Measurements from ENCODE around the gene PCDHB16. TPM values are rescaled to one million over a fixed set of nuclear protein-coding genes. Genes with fewer than 3 reads are reported as not detected.
"Not testable (repeated sequence)": the region's sequence is repeated elsewhere in the genome, so short reads cannot be mapped to it uniquely, and the experiment has no call there.

PCDHB16 gene
- total and polyA plus RNA-seq, 7 experiments from 2014 or later = 0.08 TPM; not detected in 6

DNA sequence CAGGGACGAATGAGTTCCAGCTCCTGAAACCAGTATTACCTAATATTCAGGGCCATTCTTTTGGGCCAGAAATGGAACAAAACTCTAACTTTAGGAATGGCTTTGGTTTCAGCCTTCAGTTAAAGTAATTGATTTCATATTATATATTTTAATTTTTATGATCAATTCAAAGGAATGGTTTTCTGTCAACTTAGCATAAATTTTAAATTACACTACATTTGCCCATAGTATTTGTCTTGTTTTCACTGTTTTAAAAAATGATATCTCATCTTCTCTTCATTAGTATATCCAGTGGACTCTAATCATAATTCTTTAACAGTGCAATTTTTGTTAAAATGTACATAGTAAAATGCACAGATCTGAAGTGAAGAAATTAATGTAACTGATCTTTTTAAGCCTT, 1.9 kb upstream of the PCDHB16 start:
- intact Hi-C loops (cut with micrococcal nuclease) = no loop called here
- Mint-ChIP-seq H3K36me3 (peaks cover 5 to 29% (median 11%) of the 10 kb centered on the region in 5 donors), H3K4me1 (peaks cover 0 to 1% (median 0%) of the 10 kb centered on the region in 7 donors), H3K4me3 (no peak overlapping the region), H3K27me3 (peaks cover 0 to 45% (median 43%) of the 10 kb centered on the region in 5 donors), H3K27ac (no peak overlapping the region), H3K9me3 (peaks cover 7 to 45% (median 27%) of the 10 kb centered on the region in 11 donors)
- Histone ChIP-seq H3K9me3 (ENCODE audit: control insufficient read depth in 2 of 3, low read length in 3 of 3) (peaks cover 0 to 7% (median 0%) of the 10 kb centered on the region in 3 experiments), H3K27me3 (ENCODE audit: control insufficient read depth in 2 of 2, insufficient read depth in 2 of 2, low read length in 2 of 2) (peaks cover 0 to 9% of the 10 kb centered on the region in 2 donors), H3K4me1 (ENCODE audit: control insufficient read depth in 2 of 2, insufficient read depth in 2 of 2, low read length in 2 of 2) (no peaks in the 10 kb centered on the region), H3K4me3 (ENCODE audit: low read length) (no peak overlapping the region), H3K36me3 (ENCODE audit: control insufficient read depth in 2 of 3, insufficient read depth in 3 of 3, low read length in 3 of 3) (no peaks in the 10 kb centered on the region), H3K27ac (ENCODE audit: low read depth, low read length) (no peak overlapping the region)
- CTCF ChIA-PET = no interaction called here
- DNase-seq (no peak), ATAC-seq (no peak)
- POLR2A ChIA-PET = no interaction called here

- H3K4me1 ChIP-seq (ENCODE audit: control insufficient read depth in 2 of 2, insufficient read depth in 2 of 2, low read length in 2 of 2); H3K9me3 ChIP-seq (ENCODE audit: control insufficient read depth in 2 of 3, low read length in 3 of 3); H3K4me3 ChIP-seq (ENCODE audit: low read length); POLR2A ChIA-PET; H3K36me3 ChIP-seq (ENCODE audit: control insufficient read depth in 2 of 3, insufficient read depth in 3 of 3, low read length in 3 of 3); CTCF ChIA-PET; DNase-seq; H3K27ac ChIP-seq (ENCODE audit: low read depth, low read length); H3K27me3 ChIP-seq (ENCODE audit: control insufficient read depth in 2 of 2, insufficient read depth in 2 of 2, low read length in 2 of 2); ATAC-seq; intact Hi-C loops (cut with micrococcal nuclease); H3K4me3 Mint-ChIP-seq; H3K27ac Mint-ChIP-seq: not testable (repeated sequence)
- peaks cover 3 to 76% (median 72%) of the 10 kb centered on the region in 5 donors for H3K27me3 Mint-ChIP-seq
- peaks cover 10 to 74% (median 44%) of the 10 kb centered on the region in 11 donors for H3K9me3 Mint-ChIP-seq
- H3K4me1 Mint-ChIP-seq = peaks cover 0 to 12% (median 5%) of the 10 kb centered on the region in 7 donors
- peaks cover 7 to 37% (median 22%) of the 10 kb centered on the region in 5 donors for H3K36me3 Mint-ChIP-seq
These were observed 2.1 kb downstream of the PCDHB16 start for GRCh38 chr5:141184117-141184855.

DNA sequence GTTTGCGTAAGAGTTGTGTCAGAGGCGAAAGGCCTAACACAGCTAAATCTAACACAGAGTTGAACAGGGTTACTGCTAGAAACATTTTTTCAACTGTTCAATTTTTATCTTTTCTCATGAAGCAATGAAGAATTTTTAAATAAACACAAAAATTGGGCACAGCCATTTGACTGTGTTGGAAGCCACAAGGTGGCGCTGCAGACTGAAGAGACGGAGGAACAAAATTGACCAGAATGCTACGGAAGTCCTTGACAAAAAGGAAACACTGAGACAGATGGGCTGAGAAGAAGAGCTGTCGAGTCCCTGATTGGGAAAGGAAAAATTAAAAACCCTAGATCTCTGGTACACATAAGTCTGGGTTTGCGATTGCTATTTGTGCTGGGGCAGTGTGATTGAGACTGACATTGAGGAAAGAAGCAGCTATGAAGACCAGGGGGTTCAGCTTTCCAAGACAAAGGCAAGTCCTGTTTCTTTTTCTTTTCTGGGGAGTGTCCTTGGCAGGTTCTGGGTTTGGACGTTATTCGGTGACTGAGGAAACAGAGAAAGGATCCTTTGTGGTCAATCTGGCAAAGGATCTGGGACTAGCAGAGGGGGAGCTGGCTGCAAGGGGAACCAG, 4.8 kb downstream of the PCDHB16 start, which contains the start of gene PCDHB9:
Gene PCDHB9 (plus strand): TSS at position 265 of the 616 bp plus-strand sequence. CDS start 158 bp downstream, at position 423.
- ATAC-seq (no peak), DNase-seq (peak in 1 of 9 donors; percentile 14)
- Mint-ChIP-seq H3K27me3 (peaks cover 3 to 86% (median 76%) of the 10 kb centered on the region in 5 donors), H3K4me1 (peaks cover 0 to 12% (median 5%) of the 10 kb centered on the region in 7 donors), H3K4me3 (peak within 1 kb of the TSS; percentile 15 to 64 (median 35)), H3K9me3 (peaks cover 12 to 80% (median 50%) of the 10 kb centered on the region in 11 donors), H3K36me3 (peaks cover 7 to 38% (median 28%) of the 10 kb centered on the region in 5 donors), H3K27ac (no peak within 1 kb of the TSS)
- Histone ChIP-seq H3K9me3 (ENCODE audit: control insufficient read depth in 2 of 3, low read length in 3 of 3) (peaks cover 0 to 7% (median 0%) of the 10 kb centered on the region in 3 experiments), H3K27me3 (ENCODE audit: control insufficient read depth in 2 of 2, insufficient read depth in 2 of 2, low read length in 2 of 2) (no peaks in the 10 kb centered on the region), H3K4me3 (ENCODE audit: low read length) (no peak within 1 kb of the TSS), H3K36me3 (ENCODE audit: control insufficient read depth in 2 of 3, insufficient read depth in 3 of 3, low read length in 3 of 3) (no peaks in the 10 kb centered on the region), H3K27ac (ENCODE audit: low read depth, low read length) (no peak within 1 kb of the TSS), H3K4me1 (ENCODE audit: control insufficient read depth in 2 of 2, insufficient read depth in 2 of 2, low read length in 2 of 2) (no peaks in the 10 kb centered on the region)
- ChIA-PET CTCF (interaction anchor here (0.7 to 1.0 kb wide), 2 partner anchors 10 to 134 kb away, joined by 3 to 5 read pairs; partner anchors contain the start of gene PCDHB8), POLR2A (no interaction called here)
- intact Hi-C loops (cut with micrococcal nuclease) = loop anchor here (1.0 to 5.0 kb wide), 2 partner anchors 375 to 377 kb away; no protein-coding TSS in a partner anchor

- ATAC-seq; CTCF ChIA-PET; H3K9me3 ChIP-seq (ENCODE audit: control insufficient read depth in 2 of 3, low read length in 3 of 3); DNase-seq; H3K4me1 ChIP-seq (ENCODE audit: control insufficient read depth in 2 of 2, insufficient read depth in 2 of 2, low read length in 2 of 2); H3K27ac Mint-ChIP-seq; H3K36me3 ChIP-seq (ENCODE audit: control insufficient read depth in 2 of 3, insufficient read depth in 3 of 3, low read length in 3 of 3); POLR2A ChIA-PET; H3K27ac ChIP-seq (ENCODE audit: low read depth, low read length); H3K27me3 ChIP-seq (ENCODE audit: control insufficient read depth in 2 of 2, insufficient read depth in 2 of 2, low read length in 2 of 2); H3K4me3 ChIP-seq (ENCODE audit: low read length); H3K4me3 Mint-ChIP-seq: not testable (repeated sequence)
- intact Hi-C loops (cut with micrococcal nuclease) = loop anchor here in 1 of 2 donors (5.0 kb wide), 1 partner anchor 374 kb away; no protein-coding TSS in a partner anchor
- peaks cover under 1 to 34% (median 19%) of the 10 kb centered on the region in 5 donors for H3K36me3 Mint-ChIP-seq
- peaks cover 3 to 86% (median 74%) of the 10 kb centered on the region in 5 donors for H3K27me3 Mint-ChIP-seq
- H3K9me3 Mint-ChIP-seq = peaks cover 9 to 80% (median 45%) of the 10 kb centered on the region in 11 donors
- H3K4me1 Mint-ChIP-seq = peaks cover 0 to 12% (median 5%) of the 10 kb centered on the region in 7 donors
These were observed 6.5 kb downstream of the PCDHB16 start for GRCh38 chr5:141188682-141189081.

- H3K4me3 Mint-ChIP-seq; H3K27ac Mint-ChIP-seq; H3K4me1 ChIP-seq (ENCODE audit: control insufficient read depth in 2 of 2, insufficient read depth in 2 of 2, low read length in 2 of 2); H3K9me3 ChIP-seq (ENCODE audit: control insufficient read depth in 2 of 3, low read length in 3 of 3); H3K27me3 ChIP-seq (ENCODE audit: control insufficient read depth in 2 of 2, insufficient read depth in 2 of 2, low read length in 2 of 2); H3K4me3 ChIP-seq (ENCODE audit: low read length); DNase-seq; CTCF ChIA-PET; H3K36me3 ChIP-seq (ENCODE audit: control insufficient read depth in 2 of 3, insufficient read depth in 3 of 3, low read length in 3 of 3); H3K27ac ChIP-seq (ENCODE audit: low read depth, low read length); ATAC-seq; POLR2A ChIA-PET: not testable (repeated sequence)
- Mint-ChIP-seq H3K9me3 (peaks cover 9 to 81% (median 45%) of the 10 kb centered on the region in 11 donors), H3K4me1 (peaks cover 0 to 12% (median 5%) of the 10 kb centered on the region in 7 donors), H3K36me3 (peaks cover 0 to 34% (median 19%) of the 10 kb centered on the region in 5 donors), H3K27me3 (peaks cover 3 to 86% (median 73%) of the 10 kb centered on the region in 5 donors)
- intact Hi-C loops (cut with micrococcal nuclease) = loop anchor here in 1 of 2 donors (5.0 kb wide), 1 partner anchor 373 kb away; no protein-coding TSS in a partner anchor
These were observed 6.9 kb downstream of the PCDHB16 start for GRCh38 chr5:141189131-141189530.

DNA sequence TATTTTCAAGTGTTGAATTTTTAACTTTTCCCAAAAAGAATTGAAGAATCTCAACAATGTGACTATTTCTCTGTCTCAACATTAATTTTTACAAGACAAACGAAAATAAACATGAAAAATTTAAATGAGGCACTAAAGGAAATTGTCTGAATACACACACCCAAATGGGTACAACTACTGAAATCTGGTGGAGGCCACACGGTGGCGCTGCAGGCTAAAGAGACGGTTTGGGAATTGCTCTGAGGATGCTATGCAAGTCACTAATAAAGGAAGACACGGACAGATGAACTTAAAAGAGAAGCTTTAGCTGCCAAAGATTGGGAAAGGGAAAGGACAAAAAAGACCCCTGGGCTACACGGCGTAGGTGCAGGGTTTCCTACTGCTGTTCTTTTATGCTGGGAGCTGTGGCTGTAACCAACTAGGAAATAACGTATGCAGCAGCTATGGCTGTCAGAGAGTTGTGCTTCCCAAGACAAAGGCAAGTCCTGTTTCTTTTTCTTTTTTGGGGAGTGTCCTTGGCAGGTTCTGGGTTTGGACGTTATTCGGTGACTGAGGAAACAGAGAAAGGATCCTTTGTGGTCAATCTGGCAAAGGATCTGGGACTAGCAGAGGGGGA, 10.0 kb downstream of the PCDHB16 start, which contains the start of gene PCDHB10:
Gene PCDHB10 (plus strand): TSS at position 244 of the 616 bp plus-strand sequence. CDS start 200 bp downstream, at position 444.
- no peaks in the 10 kb centered on the region for H3K36me3 ChIP-seq (ENCODE audit: control insufficient read depth in 2 of 3, insufficient read depth in 3 of 3, low read length in 3 of 3)
- Mint-ChIP-seq H3K27ac (no peak within 1 kb of the TSS), H3K9me3 (peaks cover 6 to 84% (median 44%) of the 10 kb centered on the region in 11 donors), H3K27me3 (peaks cover 3 to 81% (median 58%) of the 10 kb centered on the region in 5 donors), H3K4me3 (peak within 1 kb of the TSS in 4 of 10 donors; percentile 11 to 46 (median 21)), H3K4me1 (peaks cover 0 to 5% (median 3%) of the 10 kb centered on the region in 7 donors), H3K36me3 (peaks cover 0 to 36% (median 13%) of the 10 kb centered on the region in 5 donors)
- CTCF ChIA-PET = no interaction called here
- H3K9me3 ChIP-seq (ENCODE audit: control insufficient read depth in 2 of 3, low read length in 3 of 3) = peaks cover 0 to 10% (median 0%) of the 10 kb centered on the region in 3 experiments
- no peak within 1 kb of the TSS for H3K4me3 ChIP-seq (ENCODE audit: low read length)
- intact Hi-C loops (cut with micrococcal nuclease) = no loop called here
- no peak for DNase-seq
- no peaks in the 10 kb centered on the region for H3K4me1 ChIP-seq (ENCODE audit: control insufficient read depth in 2 of 2, insufficient read depth in 2 of 2, low read length in 2 of 2)
- no peak within 1 kb of the TSS for H3K27ac ChIP-seq (ENCODE audit: low read depth, low read length)
- no peak for ATAC-seq
- POLR2A ChIA-PET = no interaction called here
- no peaks in the 10 kb centered on the region for H3K27me3 ChIP-seq (ENCODE audit: control insufficient read depth in 2 of 2, insufficient read depth in 2 of 2, low read length in 2 of 2)
